Testis (tissue), 2 donors: Measurements from ENCODE around the gene CYP2C9.

Experiments used
- POLR2A ChIP-seq: fragments of 450-650 bp; IDR thresholded peaks from one replicate; pipeline ENCODE4 v1.6.1; 2017; ENCODE audit warnings: antibody characterized with exemption, mild to moderate bottlenecking, moderate library complexity
- TF ChIP-seq, protein P1 (sequence below), 3 experiments: fragments of 450-650 bp in 2 of 3; fragments of 200-600 bp in 1 of 3; sonication (generic) in 1 of 3; IDR thresholded peaks; one replicate each; pipeline ENCODE4 v1.5.1; 2016 to 2019; ENCODE audit warnings: antibody characterized with exemption in 3 of 3, mild to moderate bottlenecking in 2 of 3, moderate library complexity in 1 of 3

DNA sequence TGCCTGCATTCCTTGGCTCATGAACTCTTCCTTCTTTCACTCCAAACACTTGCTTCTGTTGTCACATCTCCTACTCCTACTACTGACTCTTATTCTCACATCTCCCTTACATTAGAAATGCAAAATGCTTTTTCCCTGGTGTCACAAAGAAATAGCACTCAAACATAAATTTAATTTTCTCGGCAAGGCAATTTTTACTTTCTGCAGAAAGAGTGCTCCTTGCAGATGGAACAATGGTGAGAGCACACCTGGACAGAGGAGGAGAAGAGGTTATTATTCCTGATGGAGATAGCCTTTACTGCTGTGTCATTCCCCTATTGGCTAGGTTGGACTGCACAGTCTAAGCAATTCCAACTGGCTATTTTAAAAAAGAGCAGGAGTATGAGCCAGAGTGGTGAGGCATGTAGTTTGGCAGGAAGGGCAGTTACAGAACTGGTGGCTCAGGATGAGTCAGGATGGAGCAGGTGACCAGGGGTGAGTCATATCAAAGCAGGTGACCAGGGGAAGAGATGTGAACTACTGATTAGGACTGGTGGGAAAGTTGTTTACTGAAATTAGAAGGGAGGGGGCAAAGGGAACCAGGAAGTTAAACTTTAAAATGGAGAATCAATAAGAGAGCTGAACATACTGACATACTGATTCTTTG lies 52.9 kb downstream of the CYP2C9 start:
- TF ChIP-seq, protein P1, sequence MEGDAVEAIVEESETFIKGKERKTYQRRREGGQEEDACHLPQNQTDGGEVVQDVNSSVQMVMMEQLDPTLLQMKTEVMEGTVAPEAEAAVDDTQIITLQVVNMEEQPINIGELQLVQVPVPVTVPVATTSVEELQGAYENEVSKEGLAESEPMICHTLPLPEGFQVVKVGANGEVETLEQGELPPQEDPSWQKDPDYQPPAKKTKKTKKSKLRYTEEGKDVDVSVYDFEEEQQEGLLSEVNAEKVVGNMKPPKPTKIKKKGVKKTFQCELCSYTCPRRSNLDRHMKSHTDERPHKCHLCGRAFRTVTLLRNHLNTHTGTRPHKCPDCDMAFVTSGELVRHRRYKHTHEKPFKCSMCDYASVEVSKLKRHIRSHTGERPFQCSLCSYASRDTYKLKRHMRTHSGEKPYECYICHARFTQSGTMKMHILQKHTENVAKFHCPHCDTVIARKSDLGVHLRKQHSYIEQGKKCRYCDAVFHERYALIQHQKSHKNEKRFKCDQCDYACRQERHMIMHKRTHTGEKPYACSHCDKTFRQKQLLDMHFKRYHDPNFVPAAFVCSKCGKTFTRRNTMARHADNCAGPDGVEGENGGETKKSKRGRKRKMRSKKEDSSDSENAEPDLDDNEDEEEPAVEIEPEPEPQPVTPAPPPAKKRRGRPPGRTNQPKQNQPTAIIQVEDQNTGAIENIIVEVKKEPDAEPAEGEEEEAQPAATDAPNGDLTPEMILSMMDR (IDR thresholded peaks at IDR 0.05): no peak
- TF ChIP-seq POLR2A: no peak
